Dedifferentiated amniotic fluid mesenchymal stem cell (primary cell): ENCODE results near the gene LRP1-AS.

Source experiments
- DNase-seq: peaks from one replicate; pipeline ENCODE4 v3.0.0-alpha.2; 2016; ENCODE audit errors: extremely low spot score

Gene LRP1-AS

GRCh38 chr12:57146961-57147944 lies at the start of gene LRP1-AS:
Gene LRP1-AS, minus strand, starts transcription at chr12:57147619.
- DNase-seq = no peak

GRCh38 chr12:57196956-57197355 lies 49.5 kb upstream of the LRP1-AS start:
- no peak for DNase-seq

- DNase-seq = no peak
Observed at GRCh38 chr12:57196439-57196838, 49.0 kb upstream of the LRP1-AS start.

GRCh38 chr12:57195611-57196371 lies 48.4 kb upstream of the LRP1-AS start:
- DNase-seq = no peak

- no peak for DNase-seq
Observed at GRCh38 chr12:57195186-57195585, 47.8 kb upstream of the LRP1-AS start.

- no peak for DNase-seq
Observed at GRCh38 chr12:57194253-57194652, 46.8 kb upstream of the LRP1-AS start.

- no peak for DNase-seq
Observed at GRCh38 chr12:57193706-57194245, 46.4 kb upstream of the LRP1-AS start.

GRCh38 chr12:57192920-57193319 lies 45.5 kb upstream of the LRP1-AS start:
- no peak for DNase-seq

- no peak for DNase-seq
Observed at GRCh38 chr12:57191410-57191809, 44.0 kb upstream of the LRP1-AS start.

GRCh38 chr12:57190821-57191220 lies 43.4 kb upstream of the LRP1-AS start:
- DNase-seq = no peak

- DNase-seq = no peak
Observed at GRCh38 chr12:57190037-57190436, 42.6 kb upstream of the LRP1-AS start.

GRCh38 chr12:57188090-57188425 lies 40.6 kb upstream of the LRP1-AS start:
- no peak for DNase-seq

- DNase-seq = no peak
Observed at GRCh38 chr12:57187222-57188089, 40.0 kb upstream of the LRP1-AS start.

GRCh38 chr12:57185906-57186508 lies 38.6 kb upstream of the LRP1-AS start:
- DNase-seq = no peak

- DNase-seq = no peak
Observed at GRCh38 chr12:57185403-57185802, 38.0 kb upstream of the LRP1-AS start.

GRCh38 chr12:57183939-57184725 lies 36.7 kb upstream of the LRP1-AS start:
- no peak for DNase-seq

GRCh38 chr12:57182918-57183575 lies 35.6 kb upstream of the LRP1-AS start:
- peak; percentile 38 for DNase-seq

GRCh38 chr12:57181561-57182155 lies 34.2 kb upstream of the LRP1-AS start:
- DNase-seq = no peak

- no peak for DNase-seq
Observed at GRCh38 chr12:57181072-57181471, 33.7 kb upstream of the LRP1-AS start.
